ENCODE results near the gene FADS3. TPM values are rescaled to one million over a fixed set of nuclear protein-coding genes. Genes with fewer than 3 reads are reported as not detected.

The FADS3 gene
- polyA plus RNA-seq, 1 experiment: 271 TPM

GRCh38 chr11:61829806-61830205 lies 61.5 kb downstream of the FADS3 start:
- ChIA-PET POLR2A (no interaction called here), CTCF (interaction anchor here (0.9 to 4.8 kb wide), 2 partner anchors 12 to 36 kb away, joined by 3 to 22 read pairs; partner anchors contain the start of gene FADS1)
- DNase-seq (ENCODE audit: low read depth): no peak
- no peak for TF ChIP-seq CTCF (IDR thresholded peaks at IDR 0.05; ENCODE audit: insufficient read depth, low read depth, low read length)
- peak overlapping the region; percentile 82 for H3K4me3 ChIP-seq (ENCODE audit: low read depth, low read length)
- H3K36me3 ChIP-seq (ENCODE audit: control insufficient read depth, insufficient read depth, low read length): peaks cover 3% of the 10 kb centered on the region; the same call in 1 of the 2 replicates
- H3K27me3 ChIP-seq (ENCODE audit: control insufficient read depth, insufficient read depth, low read length): no peaks in the 10 kb centered on the region

GRCh38 chr11:61828629-61829407 lies 62.5 kb downstream of the FADS3 start:
- TF ChIP-seq CTCF (IDR thresholded peaks at IDR 0.05; ENCODE audit: insufficient read depth, low read depth, low read length): peak; percentile 75
- H3K4me3 ChIP-seq (ENCODE audit: low read depth, low read length): peak overlapping the region; percentile 82
- no peaks in the 10 kb centered on the region for H3K27me3 ChIP-seq (ENCODE audit: control insufficient read depth, insufficient read depth, low read length)
- no peak for DNase-seq (ENCODE audit: low read depth)
- H3K36me3 ChIP-seq (ENCODE audit: control insufficient read depth, insufficient read depth, low read length): peaks cover 2% of the 10 kb centered on the region; the same call in 1 of the 2 replicates
- POLR2A ChIA-PET: no interaction called here
- CTCF ChIA-PET: interaction anchor here (0.7 to 4.8 kb wide), 11 partner anchors 9 to 278 kb away, joined by 3 to 22 read pairs (median 4); partner anchors contain the start of gene FADS1

GRCh38 chr11:61828379-61828628 lies 63.0 kb downstream of the FADS3 start:
- Histone ChIP-seq H3K36me3 (ENCODE audit: control insufficient read depth, insufficient read depth, low read length) (peaks cover 2% of the 10 kb centered on the region; the same call in 1 of the 2 replicates), H3K4me3 (ENCODE audit: low read depth, low read length) (peak overlapping the region; percentile 82), H3K27me3 (ENCODE audit: control insufficient read depth, insufficient read depth, low read length) (no peaks in the 10 kb centered on the region)
- POLR2A ChIA-PET: interaction anchor here (1.0 kb wide), 1 partner anchor 13 kb away, joined by 7 read pairs; no protein-coding TSS in a partner anchor
- TF ChIP-seq CTCF (IDR thresholded peaks at IDR 0.05; ENCODE audit: insufficient read depth, low read depth, low read length): no peak
- no peak for DNase-seq (ENCODE audit: low read depth)
- CTCF ChIA-PET: interaction anchor here (0.7 to 4.8 kb wide), 10 partner anchors 8 to 279 kb away, joined by 3 to 22 read pairs (median 4); partner anchors contain the start of genes FADS1 and FADS3

- peak; percentile 16; the same call in 1 of the 2 replicates for TF ChIP-seq CTCF (IDR thresholded peaks at IDR 0.05; ENCODE audit: insufficient read depth, low read depth, low read length)
- peak; percentile 81 for DNase-seq (ENCODE audit: low read depth)
- H3K27me3 ChIP-seq (ENCODE audit: control insufficient read depth, insufficient read depth, low read length): no peaks in the 10 kb centered on the region
- POLR2A ChIA-PET: interaction anchor here (0.6 to 1.0 kb wide), 4 partner anchors 13 to 1066 kb away, joined by 3 to 7 read pairs (median 4); no protein-coding TSS in a partner anchor
- CTCF ChIA-PET: interaction anchor here (0.6 to 4.8 kb wide), 11 partner anchors 8 to 279 kb away, joined by 3 to 22 read pairs (median 4); partner anchors contain the start of genes FADS1 and FADS3
- peak within 1 kb of the TSS; percentile 82 for H3K4me3 ChIP-seq (ENCODE audit: low read depth, low read length)
- peaks cover 2% of the 10 kb centered on the region; the same call in 1 of the 2 replicates for H3K36me3 ChIP-seq (ENCODE audit: control insufficient read depth, insufficient read depth, low read length)
Measured at GRCh38 chr11:61827571-61828378, 63.6 kb downstream of the FADS3 start, which contains the start of gene FADS2. Gene FADS2, plus strand, starts transcription at chr11:61828300. Its CDS starts 91 bp downstream, at chr11:61828391.
